Gastroesophageal sphincter (tissue), 3 donors: ENCODE results near the gene P2RY2.

Source experiments
- EP300 ChIP-seq: sonication (generic); formaldehyde crosslinking; IDR thresholded peaks from one replicate; pipeline ENCODE4 v1.6.1; 2017; ENCODE audit warnings: antibody characterized with exemption, mild to moderate bottlenecking
- POLR2A ChIP-seq, 2 donors: fragments of 450-650 bp; IDR thresholded peaks; one replicate each; pipeline ENCODE4 v1.6.1; 2017; ENCODE audit warnings: antibody characterized with exemption in 2 of 2, mild to moderate bottlenecking in 2 of 2, moderate library complexity in 1 of 2
- POLR2AphosphoS5 ChIP-seq: sonication (generic); formaldehyde crosslinking; IDR thresholded peaks from one replicate; pipeline ENCODE4 v1.6.1; 2017; ENCODE audit warnings: antibody characterized with exemption
- TF ChIP-seq, protein P1 (sequence below), 4 experiments: fragments of 200-600 bp in 2 of 4; fragments of 450-650 bp in 2 of 4; sonication (generic) in 1 of 4; IDR thresholded peaks; one replicate each; pipeline ENCODE4 v1.5.1; 2017 to 2019; ENCODE audit warnings: antibody characterized with exemption in 4 of 4, mild to moderate bottlenecking in 2 of 4, moderate library complexity in 2 of 4

DNA sequence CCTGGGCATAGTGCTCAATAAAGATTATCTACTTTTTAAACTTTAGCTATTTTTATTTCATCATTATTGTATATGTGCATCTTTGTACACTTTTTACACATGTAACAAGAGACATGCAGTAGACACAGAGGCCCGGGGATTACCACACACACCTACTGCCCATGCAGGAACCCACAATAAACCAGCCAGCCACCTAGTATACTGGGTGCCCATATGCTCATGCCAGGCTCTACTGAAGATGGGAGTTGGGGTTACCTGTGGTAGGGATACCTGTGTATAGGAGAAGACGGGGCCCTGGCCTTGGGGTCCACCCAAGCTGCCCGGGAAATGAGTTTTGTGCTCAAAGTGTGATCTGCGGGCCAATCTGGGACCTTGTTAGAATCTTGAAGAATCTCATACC, 31.2 kb upstream of the P2RY2 start:
- TF ChIP-seq POLR2AphosphoS5: no peak
- TF ChIP-seq EP300: no peak
- TF ChIP-seq, protein P1, sequence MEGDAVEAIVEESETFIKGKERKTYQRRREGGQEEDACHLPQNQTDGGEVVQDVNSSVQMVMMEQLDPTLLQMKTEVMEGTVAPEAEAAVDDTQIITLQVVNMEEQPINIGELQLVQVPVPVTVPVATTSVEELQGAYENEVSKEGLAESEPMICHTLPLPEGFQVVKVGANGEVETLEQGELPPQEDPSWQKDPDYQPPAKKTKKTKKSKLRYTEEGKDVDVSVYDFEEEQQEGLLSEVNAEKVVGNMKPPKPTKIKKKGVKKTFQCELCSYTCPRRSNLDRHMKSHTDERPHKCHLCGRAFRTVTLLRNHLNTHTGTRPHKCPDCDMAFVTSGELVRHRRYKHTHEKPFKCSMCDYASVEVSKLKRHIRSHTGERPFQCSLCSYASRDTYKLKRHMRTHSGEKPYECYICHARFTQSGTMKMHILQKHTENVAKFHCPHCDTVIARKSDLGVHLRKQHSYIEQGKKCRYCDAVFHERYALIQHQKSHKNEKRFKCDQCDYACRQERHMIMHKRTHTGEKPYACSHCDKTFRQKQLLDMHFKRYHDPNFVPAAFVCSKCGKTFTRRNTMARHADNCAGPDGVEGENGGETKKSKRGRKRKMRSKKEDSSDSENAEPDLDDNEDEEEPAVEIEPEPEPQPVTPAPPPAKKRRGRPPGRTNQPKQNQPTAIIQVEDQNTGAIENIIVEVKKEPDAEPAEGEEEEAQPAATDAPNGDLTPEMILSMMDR (IDR thresholded peaks at IDR 0.05): no peak
- no peak for TF ChIP-seq POLR2A (IDR thresholded peaks at IDR 0.05)
